HG03139 (cell line): ENCODE data around the gene SYS1.

Experiments
- ATAC-seq: cut with Tn5 transposase; IDR thresholded peaks from one replicate; pipeline ENCODE4 v1.9.1; 2021; ENCODE audit not compliant: unreplicated experiment

The SYS1 gene

DNA sequence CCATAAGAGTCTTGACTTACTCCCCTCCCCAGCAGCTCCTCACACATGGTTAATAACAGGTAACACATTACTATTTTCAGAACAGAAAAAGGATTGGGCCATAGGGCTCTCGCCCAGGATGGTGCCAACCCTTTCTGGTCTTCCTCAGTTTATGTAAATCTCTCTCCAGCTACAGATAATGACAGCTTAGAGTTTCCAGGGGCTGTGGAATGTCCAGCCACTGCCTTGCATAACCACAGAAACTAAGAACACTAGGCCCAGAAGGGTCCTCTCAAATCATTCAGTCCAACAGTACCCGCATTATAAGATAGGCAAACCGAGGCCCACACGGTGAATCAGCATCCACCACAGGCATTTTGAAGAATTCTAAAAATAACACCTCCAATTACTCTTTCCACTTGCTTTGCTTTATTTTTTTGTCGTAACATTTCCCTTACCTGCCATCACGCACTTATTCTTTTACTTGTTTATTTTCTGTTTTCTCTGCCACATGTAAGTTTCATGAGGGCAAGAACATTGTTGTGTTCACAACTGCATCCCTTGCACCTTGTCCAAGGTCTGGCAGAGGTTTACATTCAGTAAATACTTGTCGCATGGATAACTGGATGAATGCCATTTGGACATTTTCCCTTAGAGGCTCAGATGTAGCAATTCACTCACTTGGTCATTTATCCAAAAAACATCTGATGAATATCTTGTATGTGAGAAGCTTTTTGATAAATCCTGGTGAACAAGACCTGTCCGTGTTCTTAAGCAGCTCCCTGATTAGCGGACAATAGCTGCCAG lies 8.3 kb upstream of the SYS1 start:
- no peak for ATAC-seq

DNA sequence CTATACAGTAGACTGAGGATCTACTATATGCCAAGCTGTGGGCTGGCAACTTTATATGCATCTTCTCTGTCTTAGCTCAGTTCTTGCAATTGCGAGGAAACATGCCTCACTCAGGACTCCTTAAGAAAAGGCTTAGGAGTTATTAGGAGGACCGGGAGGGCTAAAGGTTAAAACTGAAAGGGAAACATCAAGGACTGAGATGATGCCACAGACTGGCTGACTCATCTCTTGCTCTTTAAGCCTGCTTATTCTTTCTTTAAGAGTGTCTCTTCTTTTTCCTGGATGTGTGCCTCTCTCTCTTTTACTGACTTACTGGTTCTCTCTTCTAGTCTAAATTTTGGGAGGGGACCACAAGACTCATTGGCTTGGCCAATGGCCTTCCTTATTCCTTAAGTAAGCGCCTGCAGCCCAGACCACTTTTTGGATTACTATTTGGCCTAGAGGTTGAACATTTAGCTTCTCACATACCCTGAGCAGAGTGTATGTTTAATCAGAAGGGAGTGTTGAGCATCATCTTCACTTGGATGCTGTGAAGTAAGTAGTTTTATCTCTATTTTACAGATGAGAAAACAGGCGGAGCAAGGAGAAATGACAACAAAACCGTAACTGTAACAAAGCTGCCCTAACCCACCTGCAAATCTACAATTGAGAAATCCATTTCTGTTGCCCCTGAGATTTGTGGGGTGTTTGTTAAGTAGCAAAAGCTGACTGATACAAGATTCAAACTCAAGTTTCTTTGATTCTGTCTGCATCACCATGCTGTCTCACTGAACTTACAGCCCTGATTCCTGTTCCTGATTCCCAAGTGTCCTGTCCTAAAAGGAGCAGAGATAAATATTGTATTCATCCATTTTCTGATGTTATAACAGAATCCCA lies 7.5 kb upstream of the SYS1 start:
- no peak for ATAC-seq

DNA sequence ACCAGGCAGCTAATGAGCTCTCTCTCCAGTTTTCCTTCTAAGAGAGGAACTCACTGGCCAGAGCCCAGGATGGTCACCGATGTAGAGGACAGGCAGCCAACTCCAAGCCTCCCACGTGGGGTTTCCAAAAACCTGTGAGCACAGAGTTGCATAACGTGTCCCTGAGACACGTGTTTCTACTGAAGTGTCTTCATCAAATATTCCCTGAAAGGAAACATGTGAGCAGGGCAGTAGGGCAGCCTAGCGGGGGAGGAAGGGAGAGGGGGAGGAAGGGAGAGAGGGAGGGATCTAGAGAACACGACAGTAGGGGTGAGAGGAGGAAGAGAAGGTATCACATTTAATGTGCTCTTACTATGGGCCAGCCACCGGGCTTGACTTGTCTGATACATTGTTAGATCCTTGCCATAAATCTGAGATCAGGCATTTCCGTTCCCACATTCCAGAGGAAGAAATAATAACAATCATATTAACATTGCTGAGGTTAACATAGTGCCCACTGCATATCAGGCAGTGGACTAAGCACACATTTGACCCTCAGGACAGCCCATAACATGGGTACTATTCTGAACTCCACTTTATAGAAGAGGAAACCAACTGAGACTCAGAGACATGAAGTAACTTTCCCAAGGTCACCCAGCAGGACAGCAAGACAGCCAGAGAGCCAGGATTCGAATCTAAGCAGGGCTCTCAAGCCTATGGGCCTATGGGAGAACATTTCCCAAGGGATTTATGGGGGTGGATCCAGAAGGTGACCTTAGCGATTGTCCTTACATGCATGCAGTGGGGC lies 4.5 kb upstream of the SYS1 start:
- ATAC-seq: no peak

DNA sequence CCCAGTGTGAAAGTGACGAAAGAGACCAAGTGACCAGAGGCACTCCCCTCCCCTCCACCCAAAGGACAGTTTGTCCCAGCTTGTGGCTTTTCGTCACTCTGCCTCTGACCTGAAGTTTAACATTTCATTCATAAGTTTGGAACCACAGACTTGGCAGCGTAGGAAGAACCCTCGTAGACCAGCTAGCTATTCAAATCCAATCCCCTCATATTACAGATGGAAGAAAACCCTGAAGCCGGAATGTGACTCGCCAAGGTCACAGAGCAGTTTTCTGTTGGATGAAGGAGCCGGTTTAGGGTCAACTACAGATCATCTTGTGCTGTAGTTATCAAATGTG lies 3.9 kb upstream of the SYS1 start:
- no peak for ATAC-seq

DNA sequence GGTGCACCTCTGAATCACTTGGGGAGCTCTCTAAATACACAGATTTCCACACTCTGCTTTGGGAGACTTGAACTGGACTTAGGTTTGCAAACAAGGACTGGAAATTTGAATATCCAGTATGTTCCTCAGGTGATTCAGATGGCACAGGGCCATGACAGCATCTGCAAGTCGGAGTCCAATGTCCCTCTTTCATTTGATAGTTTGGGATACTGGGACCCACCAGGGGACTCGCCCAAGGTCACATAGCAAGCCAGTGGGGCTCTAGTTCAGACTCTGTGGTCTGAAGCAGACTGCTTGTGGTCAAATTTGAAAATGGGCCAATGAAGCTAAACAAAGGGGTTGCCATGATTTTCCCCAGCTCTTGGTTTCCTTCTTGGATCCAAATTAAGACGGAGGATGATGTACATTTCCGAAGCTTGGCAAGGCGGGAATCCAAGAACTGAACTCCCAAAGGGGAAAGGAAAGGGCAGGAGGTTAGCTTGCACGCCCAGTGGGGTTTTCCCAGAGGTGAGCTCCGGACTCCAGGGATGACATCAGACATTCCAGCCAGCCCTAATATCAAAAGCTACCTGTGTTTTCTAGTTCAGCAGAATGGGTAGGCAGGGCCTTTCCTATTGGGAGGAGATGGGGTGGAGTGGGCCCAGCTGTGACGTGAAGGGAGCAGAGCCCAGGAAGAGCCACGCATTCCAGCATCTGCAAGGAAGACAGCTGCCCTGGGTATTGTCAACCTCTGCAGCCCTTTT lies 3.4 kb upstream of the SYS1 start:
- ATAC-seq: no peak

DNA sequence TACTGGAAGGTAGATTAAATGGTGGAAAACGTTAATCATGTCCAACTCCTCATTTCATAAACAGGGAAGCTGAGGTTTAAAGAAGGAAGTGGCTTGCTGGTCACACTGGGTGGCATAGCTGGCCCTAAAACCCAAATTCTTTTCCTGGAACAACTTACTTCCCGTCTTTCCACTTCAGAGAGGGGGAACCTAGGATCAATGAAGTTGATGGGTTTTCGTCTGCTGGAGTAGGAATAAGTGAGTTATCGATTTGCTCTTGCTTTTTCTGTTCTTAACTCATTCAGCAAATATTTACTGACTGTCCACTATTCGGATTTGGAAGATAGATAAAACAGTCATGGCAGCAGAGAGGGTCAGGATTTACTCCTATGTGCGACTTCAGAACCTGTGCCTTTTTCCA lies 1.2 kb upstream of the SYS1 start:
- ATAC-seq: no peak

DNA sequence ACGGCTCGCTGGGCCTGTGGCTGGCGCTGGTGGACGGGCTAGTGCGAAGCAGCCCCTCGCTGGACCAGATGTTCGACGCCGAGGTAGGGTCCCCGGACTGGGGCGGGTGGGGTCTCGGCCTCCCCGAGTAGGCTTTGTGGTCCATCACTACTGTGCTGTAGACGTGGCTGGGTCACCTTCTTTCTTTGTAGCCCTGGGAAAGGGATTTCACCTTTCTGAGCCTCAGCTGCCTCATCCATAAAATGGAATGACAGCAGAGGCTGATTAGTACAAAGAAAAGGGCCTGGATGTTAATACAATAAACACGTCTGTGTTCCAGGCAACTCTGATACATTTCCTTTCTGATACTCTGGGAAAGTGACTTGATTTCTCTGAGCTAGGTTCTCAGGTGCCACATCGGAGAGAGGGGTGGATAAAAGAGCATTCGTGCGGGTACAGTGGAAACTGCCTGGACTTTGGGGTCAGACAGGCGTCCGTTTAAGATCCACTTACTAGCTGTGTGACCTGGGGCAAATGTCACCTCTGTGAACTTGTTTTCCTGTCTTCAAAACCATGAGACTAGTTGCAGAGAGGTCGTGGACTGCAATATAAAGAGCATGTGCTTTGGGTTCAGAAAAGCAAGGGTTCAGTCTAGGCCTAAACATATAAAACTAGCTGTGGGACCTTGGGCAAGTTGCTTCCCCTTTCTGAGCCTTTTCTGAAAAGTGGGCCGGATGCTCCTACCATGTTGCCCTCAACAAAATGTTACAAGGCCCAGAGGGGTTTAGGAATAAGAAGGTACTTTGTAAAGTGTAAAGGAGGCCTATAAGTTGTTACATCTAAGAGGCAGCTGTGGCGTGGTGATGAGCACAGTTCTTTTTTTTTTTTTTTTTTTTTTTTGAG lies 896 bp downstream of the SYS1 start:
- ATAC-seq: no peak

DNA sequence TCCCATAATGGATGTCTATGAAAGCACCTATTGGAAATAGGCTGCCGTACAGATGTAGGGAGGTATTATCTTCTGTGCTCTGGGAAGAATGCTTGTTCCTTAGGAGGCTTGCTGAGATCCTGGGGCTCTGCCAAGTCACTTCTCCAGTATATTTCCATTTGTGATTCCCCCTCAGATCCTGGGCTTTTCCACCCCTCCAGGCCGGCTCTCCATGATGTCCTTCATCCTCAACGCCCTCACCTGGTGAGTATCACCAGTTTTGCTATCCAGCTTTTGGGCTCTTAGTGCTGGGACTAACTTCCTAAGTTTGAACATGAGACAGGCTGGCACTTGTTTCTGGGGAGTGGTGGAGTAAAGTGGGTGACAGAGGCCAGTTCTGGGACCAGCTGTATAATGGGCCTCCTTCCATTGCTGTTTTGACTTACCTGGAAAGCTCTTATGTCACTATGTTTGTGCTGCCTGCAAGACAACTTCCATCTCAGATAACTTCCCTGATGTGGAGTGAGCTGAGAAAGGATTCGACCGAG lies 2.6 kb downstream of the SYS1 start:
- no peak for ATAC-seq

DNA sequence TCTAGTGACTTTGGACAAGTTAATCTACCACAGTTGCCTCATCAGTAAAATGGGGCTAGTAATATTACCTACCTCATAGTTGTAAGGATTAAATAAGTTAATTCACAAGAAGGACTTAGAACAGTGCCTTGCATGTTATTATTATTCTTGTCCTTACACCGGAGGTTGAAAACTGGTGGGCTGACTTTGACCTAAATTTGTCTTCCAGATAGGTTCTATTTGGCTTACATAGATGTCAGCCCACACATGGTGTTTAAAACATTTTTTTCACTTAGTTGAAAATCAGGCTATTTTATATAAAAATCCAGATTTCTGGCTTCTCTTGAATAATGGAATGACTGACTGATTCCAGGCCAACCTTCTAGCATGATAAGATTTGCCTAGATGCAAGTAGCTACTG lies 3.2 kb downstream of the SYS1 start:
- ATAC-seq: no peak

DNA sequence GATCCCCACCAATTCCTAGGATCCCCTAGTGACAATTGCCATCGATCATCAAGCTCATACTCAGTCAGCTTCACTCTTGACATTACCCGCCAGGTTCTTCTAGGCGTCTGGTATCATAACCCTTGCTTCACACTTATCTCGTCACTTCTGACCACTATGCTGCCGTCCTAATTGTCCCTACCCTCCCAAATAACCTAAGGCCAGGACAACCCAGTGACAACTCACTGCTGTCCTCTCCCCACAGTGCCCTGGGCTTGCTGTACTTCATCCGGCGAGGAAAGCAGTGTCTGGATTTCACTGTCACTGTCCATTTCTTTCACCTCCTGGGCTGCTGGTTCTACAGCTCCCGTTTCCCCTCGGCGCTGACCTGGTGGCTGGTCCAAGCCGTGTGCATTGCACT lies 3.7 kb downstream of the SYS1 start:
- ATAC-seq: no peak

DNA sequence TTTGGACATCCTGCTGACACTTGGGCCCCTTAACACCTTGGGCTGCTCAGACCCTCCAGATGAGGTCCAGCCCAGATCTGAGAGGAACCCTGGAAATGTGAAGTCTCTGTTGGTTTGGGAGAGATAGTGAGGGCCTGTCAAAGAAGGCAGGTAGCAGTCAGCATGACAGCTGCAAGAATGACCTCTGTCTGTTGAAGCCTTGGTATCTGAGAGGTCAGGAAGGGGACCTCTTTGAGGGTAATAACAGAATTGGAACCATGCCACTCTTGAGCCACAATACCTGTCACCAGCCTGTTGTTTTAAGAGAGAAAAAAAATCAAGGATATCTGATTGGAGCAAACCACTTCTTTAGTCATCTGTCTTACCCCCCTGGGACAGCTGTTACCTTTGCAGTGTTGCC lies 4.2 kb downstream of the SYS1 start:
- no peak for ATAC-seq

DNA sequence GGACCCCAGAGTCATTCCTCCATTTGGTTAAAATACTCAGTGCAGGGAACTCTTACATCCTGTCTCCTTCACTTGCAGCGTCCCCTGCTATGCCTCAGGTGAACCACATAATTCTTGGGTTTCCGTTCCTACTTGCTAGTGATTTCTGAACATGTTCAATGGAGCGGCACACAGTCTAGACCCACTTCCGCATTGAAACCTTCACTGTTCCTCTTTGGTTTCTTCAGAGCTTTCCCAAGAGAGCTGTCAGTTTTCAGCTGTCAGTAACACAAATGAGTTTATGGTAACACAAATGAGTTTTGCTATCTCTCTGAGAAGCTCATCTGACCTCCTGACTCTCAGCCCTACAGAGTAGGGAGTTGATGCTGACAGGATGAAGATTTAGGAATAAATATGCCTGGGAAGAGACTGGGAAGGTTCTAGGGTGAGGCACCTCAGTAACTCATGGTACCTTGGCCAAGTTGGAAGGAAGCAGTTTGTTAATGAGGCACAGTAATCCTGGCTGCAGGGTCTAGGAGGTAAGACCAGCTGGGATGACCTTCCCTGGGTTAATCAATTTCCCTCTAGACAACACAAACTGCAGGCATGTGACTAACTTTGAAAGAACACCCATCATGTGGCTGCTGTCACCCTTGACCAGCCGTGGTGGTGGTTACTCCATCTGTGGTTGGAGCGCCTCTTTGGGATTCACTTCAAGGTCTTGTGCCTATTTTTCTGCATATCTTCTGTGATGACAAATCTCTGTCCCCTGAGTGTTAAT lies 5.4 kb downstream of the SYS1 start:
- ATAC-seq: peak; percentile 77

DNA sequence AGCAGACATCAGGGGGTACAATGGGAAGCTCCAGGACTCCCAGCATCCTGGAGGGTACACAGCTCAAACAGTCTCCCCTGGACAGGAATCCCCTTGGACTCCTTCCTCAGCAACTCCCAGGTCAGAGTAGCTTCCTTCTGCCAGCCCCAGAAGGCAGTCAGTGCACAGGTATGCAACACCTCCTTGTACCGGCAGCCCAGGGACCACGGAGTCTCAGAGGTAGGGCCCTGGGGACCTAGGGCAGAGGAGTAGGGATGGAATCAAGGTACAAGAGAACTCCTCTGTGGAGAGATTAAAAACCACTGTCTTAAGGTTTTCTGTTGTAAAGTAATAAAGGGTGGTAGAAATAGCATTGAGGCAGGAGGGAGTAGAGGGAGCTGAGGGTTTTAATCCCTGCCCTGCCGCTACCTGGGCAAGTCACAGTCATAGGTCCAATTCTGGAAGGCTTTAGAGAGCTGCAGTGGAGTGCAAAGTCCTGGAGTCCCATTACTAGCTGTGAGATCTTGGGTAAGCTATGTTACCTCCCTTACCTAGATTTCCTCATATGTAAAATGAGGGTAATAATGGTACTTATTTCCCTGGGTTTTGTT lies 7.7 kb downstream of the SYS1 start:
- ATAC-seq: no peak

DNA sequence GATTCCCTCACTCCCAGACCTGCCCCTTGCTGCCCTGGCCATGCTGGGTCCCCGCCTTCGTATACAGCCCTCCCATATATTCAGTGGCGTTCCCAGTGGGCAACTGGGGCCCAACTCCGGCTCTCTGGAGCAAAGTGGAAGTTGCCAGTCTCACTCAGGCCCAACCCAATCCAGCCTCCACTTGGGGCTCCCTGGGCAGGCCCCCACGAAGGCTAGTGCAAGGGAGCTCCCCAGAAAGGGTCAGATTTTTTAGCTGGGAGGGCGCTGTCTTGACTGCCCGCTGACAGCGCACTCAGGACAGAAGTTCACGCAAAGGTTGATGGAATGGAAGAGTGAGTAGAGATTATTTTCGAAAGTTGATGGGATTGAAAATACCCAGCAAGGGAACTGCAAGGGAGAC lies 9.3 kb downstream of the SYS1 start:
- no peak for ATAC-seq

DNA sequence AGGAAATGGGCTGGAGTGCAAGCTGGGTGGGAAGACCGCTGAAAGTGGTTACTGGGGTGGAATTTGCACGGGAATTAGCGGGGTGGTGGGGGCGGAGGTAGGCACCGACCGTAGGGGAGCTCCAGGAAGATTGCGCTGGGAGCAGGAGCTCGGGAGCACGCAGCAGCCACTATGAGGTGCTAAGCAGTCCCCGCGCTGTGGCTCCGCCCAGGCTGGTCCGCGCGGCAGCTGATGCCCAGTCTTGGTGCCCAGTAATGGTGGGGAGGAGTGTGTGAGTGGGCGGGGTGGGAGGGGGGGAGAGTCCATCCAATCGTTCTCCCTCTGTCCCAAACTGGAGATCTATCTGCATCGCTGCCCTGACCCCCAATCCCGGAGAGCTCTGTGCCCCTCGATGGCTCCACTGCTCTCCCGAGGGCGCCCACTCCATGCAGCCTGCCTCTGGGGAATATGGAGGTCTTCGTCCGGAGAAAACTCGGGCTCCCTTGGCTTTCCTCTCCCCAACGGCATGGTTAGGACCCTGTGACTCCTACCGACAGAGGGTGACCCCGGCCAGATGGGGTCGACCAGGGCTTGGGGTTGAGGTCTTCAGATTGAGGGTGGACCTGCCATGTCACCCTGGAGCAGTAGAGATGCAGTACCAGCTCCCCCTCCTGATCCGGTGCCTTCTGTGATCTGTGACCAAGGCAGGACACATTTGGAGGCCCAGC lies 9.8 kb downstream of the SYS1 start:
- ATAC-seq: no peak

DNA sequence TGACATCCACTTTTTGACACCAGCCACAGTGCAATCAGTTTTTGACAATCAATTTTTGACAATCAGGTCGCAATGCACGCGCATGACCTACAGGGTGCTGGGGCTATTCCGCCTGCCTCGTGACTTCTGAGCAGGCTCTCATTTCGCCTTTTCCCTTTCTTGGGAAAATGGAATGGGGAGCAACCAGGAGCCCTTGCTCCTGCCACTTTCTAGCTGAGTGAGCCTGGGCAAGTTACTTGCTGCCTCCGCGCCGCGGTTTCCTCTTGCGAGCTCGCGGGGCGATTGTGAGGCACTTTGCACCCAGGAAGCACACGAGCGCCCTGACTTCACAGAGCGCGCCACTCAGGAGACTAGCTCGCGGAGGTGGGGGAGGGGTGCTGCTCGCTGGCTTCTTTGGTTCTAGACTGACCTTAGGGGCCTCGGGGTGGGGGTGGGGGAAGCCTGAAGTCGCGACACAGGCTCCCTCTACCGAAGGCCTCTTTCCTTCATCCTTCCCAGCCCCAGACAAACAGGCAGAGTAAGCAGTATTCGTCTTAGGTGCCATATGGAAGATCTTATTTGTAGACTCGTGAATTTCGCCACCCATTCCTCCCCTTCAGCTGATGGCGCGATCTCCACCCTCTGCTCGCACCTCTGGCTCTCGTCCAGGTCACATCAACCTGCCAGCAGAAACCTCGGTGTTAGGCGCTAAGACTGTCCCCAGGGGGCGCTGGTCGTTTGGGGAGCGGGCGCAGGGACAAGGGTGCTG lies 10.6 kb downstream of the SYS1 start:
- ATAC-seq: peak; percentile 62

DNA sequence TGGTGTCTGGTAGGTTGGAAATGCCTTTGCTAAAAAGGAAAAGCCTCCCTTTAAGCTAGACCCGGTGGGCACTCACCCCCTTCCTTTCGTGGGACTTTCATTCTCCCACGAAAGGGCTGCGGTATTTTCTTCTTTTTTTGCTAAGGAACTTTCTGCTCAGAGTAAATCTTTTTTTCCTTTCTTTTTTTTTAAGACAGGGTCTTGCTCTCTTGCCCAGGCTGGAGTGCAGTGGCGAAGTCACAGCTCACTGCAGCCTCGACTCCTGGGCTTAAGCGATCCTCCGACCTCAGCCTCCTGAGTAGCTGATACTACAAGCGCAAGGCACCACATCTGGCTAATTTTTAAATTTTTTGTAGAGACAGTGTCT lies 11.1 kb downstream of the SYS1 start:
- ATAC-seq: no peak
